Keratinocyte (primary cell): ENCODE measurements around the gene CLDN2. TPM values are rescaled to one million over a fixed set of nuclear protein-coding genes. Genes with fewer than 3 reads are reported as not detected.

Source experiments
- DNase-seq: peaks from one replicate; pipeline ENCODE4 v3.0.0-alpha.2; 2011; ENCODE audit warnings: low read depth, missing footprints, low spot score
- FAIRE-seq: peaks from 2 replicates; lab custom pipeline; 2011; peaks lifted over from hg19 to GRCh38; lab: Jason Lieb, UNC
- H2AFZ ChIP-seq: 2 replicates; pipeline ENCODE4 v1.6.0; 2012; ENCODE audit warnings: low read length, control low read depth, inconsistent platforms; ENCODE audit not compliant: control insufficient read depth
- H3K27ac ChIP-seq: 2 replicates; pipeline ENCODE4 v1.5.1; 2011; ENCODE audit warnings: low read length; ENCODE audit not compliant: control insufficient read depth, insufficient read depth
- H3K27me3 ChIP-seq: 3 replicates; pipeline ENCODE4 v1.6.0; 2011; ENCODE audit warnings: low read length; ENCODE audit not compliant: control insufficient read depth, insufficient read depth; ENCODE audit errors: extremely low read depth
- H3K36me3 ChIP-seq, 2 experiments: 2 replicates in 1 of 2; 3 replicates in 1 of 2; pipeline ENCODE4 v1.5.1; 2011; ENCODE audit warnings: low read length in 2 of 2, mild to moderate bottlenecking in 1 of 2; ENCODE audit not compliant: control insufficient read depth in 2 of 2, insufficient read depth in 2 of 2; ENCODE audit errors: extremely low read depth in 1 of 2
- H3K4me1 ChIP-seq: 3 replicates; pipeline ENCODE4 v1.5.1; 2011; ENCODE audit warnings: low read length; ENCODE audit not compliant: control insufficient read depth, insufficient read depth; ENCODE audit errors: extremely low read depth
- H3K4me2 ChIP-seq: 3 replicates; pipeline ENCODE4 v1.6.0; 2011; ENCODE audit warnings: low read depth, low read length; ENCODE audit not compliant: control insufficient read depth, insufficient read depth; ENCODE audit errors: extremely low read depth
- H3K4me3 ChIP-seq, 3 experiments: fragments of 200-600 bp in 1 of 3; sonication (generic) in 1 of 3; 2 replicates in 2 of 3; 3 replicates in 1 of 3; pipeline ENCODE4 v1.5.1; 2011 to 2016; ENCODE audit warnings: low read length in 3 of 3, mild to moderate bottlenecking in 3 of 3, control low read depth in 2 of 3, inconsistent platforms in 1 of 3, low read depth in 1 of 3, mixed read lengths in 1 of 3, mixed run types in 1 of 3, moderate library complexity in 1 of 3; ENCODE audit not compliant: control insufficient read depth in 2 of 3, insufficient read depth in 2 of 3; ENCODE audit errors: extremely low read depth in 1 of 3
- H3K79me2 ChIP-seq: 2 replicates; pipeline ENCODE4 v1.6.0; 2012; ENCODE audit warnings: low read length; ENCODE audit not compliant: control insufficient read depth, insufficient read depth
- H3K9ac ChIP-seq: 3 replicates; pipeline ENCODE4 v1.6.0; 2011; ENCODE audit warnings: low read length; ENCODE audit not compliant: control insufficient read depth, insufficient read depth; ENCODE audit errors: extremely low read depth
- H3K9me1 ChIP-seq: 3 replicates; pipeline ENCODE4 v1.6.0; 2011; ENCODE audit warnings: low read length; ENCODE audit not compliant: control insufficient read depth, insufficient read depth; ENCODE audit errors: extremely low read depth
- H3K9me3 ChIP-seq: 2 replicates; pipeline ENCODE4 v1.5.1; 2012; ENCODE audit warnings: low read depth, low read length; ENCODE audit not compliant: control insufficient read depth
- H4K20me1 ChIP-seq: 3 replicates; pipeline ENCODE4 v1.6.0; 2011; ENCODE audit warnings: low read length; ENCODE audit not compliant: control insufficient read depth, insufficient read depth; ENCODE audit errors: extremely low read depth
- EZH2 ChIP-seq: IDR thresholded peaks from one replicate; pipeline ENCODE4 v1.6.1; 2012; ENCODE audit warnings: inconsistent platforms, mild to moderate bottlenecking, low read length, moderate library complexity
- dilution Hi-C: fragments of 300-500 bp; cut with MboI; formaldehyde crosslinking; loops from one replicate; pipeline ENCODE4 v1.7.0; 2020; ENCODE audit warnings: low sequenced_read_pairs; ENCODE audit not compliant: extremely low pct_ligation_motif_present
- polyA plus RNA-seq, 5 experiments: library from polyadenylated mRNA; depleted of rRNA in 3 of 5; stranded (reverse) in 3 of 5; stranded (forward) in 1 of 5; unstranded in 1 of 5; fragments of >200 nt; gene quantifications; 1 replicate in 1 of 5; 2 replicates in 3 of 5; 3 replicates in 1 of 5; pipeline versions ENCODE4 v1.2.1 to v1.2.3, GENCODE V29; 2011 to 2012; ENCODE audit warnings: missing spikeins in 2 of 5, low read depth in 1 of 5, low replicate concordance in 1 of 5
- TF ChIP-seq, protein P1 (sequence below), 3 experiments: IDR thresholded peaks in 1 of 3; conservative IDR thresholded peaks in 1 of 3; optimal IDR thresholded peaks in 1 of 3; 2 replicates in 2 of 3; 3 replicates in 1 of 3; pipeline versions ENCODE3 to v1.5.1; 2011; ENCODE audit warnings: low read length in 3 of 3, mild to moderate bottlenecking in 3 of 3, moderate library complexity in 2 of 3, control low read depth in 1 of 3, inconsistent platforms in 1 of 3; ENCODE audit not compliant: insufficient read depth in 2 of 3; ENCODE audit errors: extremely low read depth in 1 of 3

CLDN2 gene
- polyA plus RNA-seq, 1 donor (not counting 4 experiments of a cell fraction or from before 2014, with no cell fraction given), result not detected

DNA sequence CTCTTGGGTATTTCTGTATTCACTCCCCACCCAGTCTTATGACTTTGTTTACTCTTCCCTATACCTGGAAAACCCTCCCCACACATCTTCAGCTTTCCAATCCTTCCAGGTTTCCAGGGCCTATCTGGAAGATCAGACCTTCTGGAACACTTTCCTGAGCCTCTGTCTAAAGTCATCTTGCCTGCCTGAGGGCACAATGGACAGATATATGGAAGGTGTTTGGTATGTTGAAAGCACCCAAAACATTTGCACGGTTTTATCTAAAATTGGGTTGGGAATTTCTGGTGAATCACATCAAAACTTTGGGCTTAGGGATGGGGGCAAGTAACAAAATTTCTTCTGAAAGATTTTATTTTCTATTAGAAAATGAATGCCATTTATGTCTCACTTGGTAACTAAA lies 16.0 kb downstream of the CLDN2 start:
- H3K27ac ChIP-seq, result no peak overlapping the region
- H3K9me1 ChIP-seq, result no peaks in the 10 kb centered on the region
- H3K27me3 ChIP-seq, result peaks cover 7% of the 10 kb centered on the region
- peaks cover 0 to under 1% of the 10 kb centered on the region in 2 experiments for H3K36me3 ChIP-seq
- no peaks in the 10 kb centered on the region for H4K20me1 ChIP-seq
- dilution Hi-C loops, result no loop called here
- DNase-seq, result no peak
- H3K4me2 ChIP-seq, result no peak overlapping the region
- no peaks in the 10 kb centered on the region for H3K9me3 ChIP-seq
- no peak overlapping the region for H3K4me3 ChIP-seq
- no peaks in the 10 kb centered on the region for H3K79me2 ChIP-seq
- TF ChIP-seq EZH2, result no peak
- TF ChIP-seq, protein P1, sequence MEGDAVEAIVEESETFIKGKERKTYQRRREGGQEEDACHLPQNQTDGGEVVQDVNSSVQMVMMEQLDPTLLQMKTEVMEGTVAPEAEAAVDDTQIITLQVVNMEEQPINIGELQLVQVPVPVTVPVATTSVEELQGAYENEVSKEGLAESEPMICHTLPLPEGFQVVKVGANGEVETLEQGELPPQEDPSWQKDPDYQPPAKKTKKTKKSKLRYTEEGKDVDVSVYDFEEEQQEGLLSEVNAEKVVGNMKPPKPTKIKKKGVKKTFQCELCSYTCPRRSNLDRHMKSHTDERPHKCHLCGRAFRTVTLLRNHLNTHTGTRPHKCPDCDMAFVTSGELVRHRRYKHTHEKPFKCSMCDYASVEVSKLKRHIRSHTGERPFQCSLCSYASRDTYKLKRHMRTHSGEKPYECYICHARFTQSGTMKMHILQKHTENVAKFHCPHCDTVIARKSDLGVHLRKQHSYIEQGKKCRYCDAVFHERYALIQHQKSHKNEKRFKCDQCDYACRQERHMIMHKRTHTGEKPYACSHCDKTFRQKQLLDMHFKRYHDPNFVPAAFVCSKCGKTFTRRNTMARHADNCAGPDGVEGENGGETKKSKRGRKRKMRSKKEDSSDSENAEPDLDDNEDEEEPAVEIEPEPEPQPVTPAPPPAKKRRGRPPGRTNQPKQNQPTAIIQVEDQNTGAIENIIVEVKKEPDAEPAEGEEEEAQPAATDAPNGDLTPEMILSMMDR (optimal IDR thresholded peaks at IDR 0.05 in 1 of 3, IDR thresholded peaks at IDR 0.05 in 1 of 3, conservative IDR thresholded peaks at IDR 0.05 in 1 of 3; ENCODE audit: extremely low read depth in 1 of 3, insufficient read depth in 2 of 3, low read length in 3 of 3), result no peak
- H3K9ac ChIP-seq, result no peak overlapping the region
- no peaks in the 10 kb centered on the region for H3K4me1 ChIP-seq
- H2AFZ ChIP-seq, result no peak overlapping the region
- no peak for FAIRE-seq

DNA sequence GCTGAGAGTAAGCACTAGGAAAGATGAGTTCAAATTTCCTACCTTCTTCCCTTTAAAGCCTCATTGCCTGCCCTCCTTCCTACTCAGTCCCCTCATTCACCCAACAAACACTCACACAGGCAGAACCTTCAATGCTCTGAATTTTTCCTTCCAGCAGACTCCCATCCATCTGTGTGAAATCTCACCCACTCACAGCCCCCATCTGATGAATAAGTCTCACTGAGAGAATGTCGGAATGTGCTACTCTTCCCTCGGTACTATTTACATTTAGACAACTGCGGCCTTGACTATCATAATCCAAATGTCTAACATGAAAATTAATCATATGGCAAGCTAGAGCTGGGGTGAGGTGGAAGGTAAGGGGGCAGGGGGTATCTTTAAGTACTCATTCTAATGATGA lies 19.4 kb downstream of the CLDN2 start:
- no peak overlapping the region for H3K27ac ChIP-seq
- H3K27me3 ChIP-seq, result peaks cover 5% of the 10 kb centered on the region
- dilution Hi-C loops, result no loop called here
- TF ChIP-seq, protein P1 (optimal IDR thresholded peaks at IDR 0.05 in 1 of 3, IDR thresholded peaks at IDR 0.05 in 1 of 3, conservative IDR thresholded peaks at IDR 0.05 in 1 of 3; ENCODE audit: extremely low read depth in 1 of 3, insufficient read depth in 2 of 3, low read length in 3 of 3), result no peak
- TF ChIP-seq EZH2, result no peak
- no peak overlapping the region for H3K4me3 ChIP-seq
- H4K20me1 ChIP-seq, result no peaks in the 10 kb centered on the region
- H3K4me1 ChIP-seq, result no peaks in the 10 kb centered on the region
- H3K79me2 ChIP-seq, result no peaks in the 10 kb centered on the region
- no peaks in the 10 kb centered on the region for H3K9me1 ChIP-seq
- no peaks in the 10 kb centered on the region for H3K9me3 ChIP-seq
- H3K9ac ChIP-seq, result no peak overlapping the region
- H2AFZ ChIP-seq, result no peak overlapping the region
- no peak for FAIRE-seq
- H3K36me3 ChIP-seq, result peaks cover 0 to 2% of the 10 kb centered on the region in 2 experiments
- H3K4me2 ChIP-seq, result no peak overlapping the region
- no peak for DNase-seq
